Hematopoietic multipotent progenitor cell treated with erythropoietin and hydrocortisone succinate and interleukin-3 and kit ligand, for 6 days (in vitro differentiated cells): ENCODE results near the gene TCHHL1.
A peak's percentile ranks its signal among the peaks of the same experiment; 100 is the strongest.

Experiments used
- DNase-seq: peaks from one replicate; pipeline ENCODE4 v3.0.0-alpha.2; 2015

Gene TCHHL1

GRCh38 chr1:152036267-152037216 is 52.3 kb downstream of the TCHHL1 start, which contains the start of gene S100A11:
Gene S100A11, minus strand, starts transcription at chr1:152037004. Its CDS starts 89 bp downstream, at chr1:152036915.
- DNase-seq = peak; percentile 92

- peak; percentile 72 for DNase-seq
Measured at GRCh38 chr1:152035539-152036266, 53.2 kb downstream of the TCHHL1 start.

GRCh38 chr1:152034654-152035538 is 54.0 kb downstream of the TCHHL1 start:
- peak; percentile 86 for DNase-seq

DNA sequence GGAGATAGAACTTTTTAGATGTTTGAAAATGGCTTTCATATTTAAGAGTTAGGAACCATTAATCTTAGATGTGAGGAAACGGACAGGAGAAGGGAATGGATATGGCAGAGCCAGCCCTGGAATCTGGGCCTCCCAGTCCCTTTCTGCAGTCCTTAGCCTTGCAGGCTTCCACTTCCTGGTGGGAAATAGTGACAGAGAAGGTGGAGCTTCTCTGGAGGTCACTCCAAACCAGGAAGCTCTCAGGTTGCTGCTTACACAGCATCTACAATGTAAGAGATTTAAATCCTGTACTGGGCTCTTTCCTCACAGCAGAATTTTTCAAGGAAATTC is 54.6 kb downstream of the TCHHL1 start:
- DNase-seq = no peak
